ENCODE measurements around the gene MCFD2. TPM values are rescaled to one million over a fixed set of nuclear protein-coding genes. Genes with fewer than 3 reads are reported as not detected.

The MCFD2 gene
- total RNA-seq, 2 experiments from 2014 or later, result 55.7 to 75.2 TPM

DNA sequence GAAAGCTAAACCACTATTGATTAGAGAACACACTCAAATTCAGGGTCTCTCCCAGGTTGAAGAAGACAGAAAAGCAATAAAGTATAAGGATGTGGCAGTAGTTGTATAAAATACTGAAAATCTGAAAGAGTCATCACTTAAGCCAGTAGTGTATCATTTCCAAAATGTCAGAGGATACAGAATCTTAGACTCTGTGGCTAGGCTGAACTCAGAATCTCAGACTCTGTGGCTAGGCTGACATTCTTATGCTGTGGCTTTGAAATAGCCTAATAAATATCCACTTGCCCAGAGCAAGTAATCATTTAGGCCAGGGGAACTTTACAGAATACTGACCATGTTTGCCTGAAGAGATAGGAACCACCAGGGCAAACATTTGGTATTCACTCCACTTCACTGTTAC is 13.1 kb downstream of the MCFD2 start:
- no peaks in the 10 kb centered on the region for H3K79me2 ChIP-seq (ENCODE audit: insufficient read depth, low read depth, low read length)
- no peaks in the 10 kb centered on the region for H3K4me1 ChIP-seq (ENCODE audit: insufficient read depth, low read length, poor library complexity, severe bottlenecking)
- no peak overlapping the region for H3K4me2 ChIP-seq (ENCODE audit: low read length)
- ChIA-PET CTCF (ENCODE audit: unreplicated experiment) (no interaction called here), POLR2A (no interaction called here)
- H3K27ac ChIP-seq (ENCODE audit: low read depth, low read length, poor library complexity, severe bottlenecking), result no peak overlapping the region
- peaks cover 31% of the 10 kb centered on the region for H3K36me3 ChIP-seq (ENCODE audit: insufficient read depth, low read length)
- TF ChIP-seq, protein P1, sequence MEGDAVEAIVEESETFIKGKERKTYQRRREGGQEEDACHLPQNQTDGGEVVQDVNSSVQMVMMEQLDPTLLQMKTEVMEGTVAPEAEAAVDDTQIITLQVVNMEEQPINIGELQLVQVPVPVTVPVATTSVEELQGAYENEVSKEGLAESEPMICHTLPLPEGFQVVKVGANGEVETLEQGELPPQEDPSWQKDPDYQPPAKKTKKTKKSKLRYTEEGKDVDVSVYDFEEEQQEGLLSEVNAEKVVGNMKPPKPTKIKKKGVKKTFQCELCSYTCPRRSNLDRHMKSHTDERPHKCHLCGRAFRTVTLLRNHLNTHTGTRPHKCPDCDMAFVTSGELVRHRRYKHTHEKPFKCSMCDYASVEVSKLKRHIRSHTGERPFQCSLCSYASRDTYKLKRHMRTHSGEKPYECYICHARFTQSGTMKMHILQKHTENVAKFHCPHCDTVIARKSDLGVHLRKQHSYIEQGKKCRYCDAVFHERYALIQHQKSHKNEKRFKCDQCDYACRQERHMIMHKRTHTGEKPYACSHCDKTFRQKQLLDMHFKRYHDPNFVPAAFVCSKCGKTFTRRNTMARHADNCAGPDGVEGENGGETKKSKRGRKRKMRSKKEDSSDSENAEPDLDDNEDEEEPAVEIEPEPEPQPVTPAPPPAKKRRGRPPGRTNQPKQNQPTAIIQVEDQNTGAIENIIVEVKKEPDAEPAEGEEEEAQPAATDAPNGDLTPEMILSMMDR (conservative IDR thresholded peaks at IDR 0.05; ENCODE audit: low read length), result no peak
- H3K4me3 ChIP-seq (ENCODE audit: low read depth, low read length, poor library complexity, severe bottlenecking), result no peak overlapping the region
- no peak for DNase-seq (ENCODE audit: low spot score)
- H2AFZ ChIP-seq (ENCODE audit: low read length), result no peak overlapping the region
- H4K20me1 ChIP-seq (ENCODE audit: insufficient read depth, low read length), result no peaks in the 10 kb centered on the region
- BruUV-seq (replicated peaks), result no TSS peak
- H3K9me3 ChIP-seq (ENCODE audit: low read length), result no peaks in the 10 kb centered on the region
- intact Hi-C loops (cut with micrococcal nuclease; ENCODE audit: unreplicated experiment), result no loop called here
- no peaks in the 10 kb centered on the region for H3K9me2 ChIP-seq (ENCODE audit: insufficient read depth, low read length)

GRCh38 chr2:46901611-46902010 is 14.0 kb downstream of the MCFD2 start:
- no peak overlapping the region for H3K27ac ChIP-seq (ENCODE audit: low read depth, low read length, poor library complexity, severe bottlenecking)
- H3K36me3 ChIP-seq (ENCODE audit: insufficient read depth, low read length), result peaks cover 23% of the 10 kb centered on the region
- H2AFZ ChIP-seq (ENCODE audit: low read length), result no peak overlapping the region
- no peaks in the 10 kb centered on the region for H3K9me3 ChIP-seq (ENCODE audit: low read length)
- no peak overlapping the region for H3K4me3 ChIP-seq (ENCODE audit: low read depth, low read length, poor library complexity, severe bottlenecking)
- ChIA-PET POLR2A (no interaction called here), CTCF (ENCODE audit: unreplicated experiment) (no interaction called here)
- no TSS peak for BruUV-seq (replicated peaks)
- H4K20me1 ChIP-seq (ENCODE audit: insufficient read depth, low read length), result no peaks in the 10 kb centered on the region
- DNase-seq (ENCODE audit: low spot score), result no peak
- intact Hi-C loops (cut with micrococcal nuclease; ENCODE audit: unreplicated experiment), result no loop called here
- H3K4me2 ChIP-seq (ENCODE audit: low read length), result no peak overlapping the region
- H3K9me2 ChIP-seq (ENCODE audit: insufficient read depth, low read length), result no peaks in the 10 kb centered on the region
- H3K4me1 ChIP-seq (ENCODE audit: insufficient read depth, low read length, poor library complexity, severe bottlenecking), result no peaks in the 10 kb centered on the region
- no peaks in the 10 kb centered on the region for H3K79me2 ChIP-seq (ENCODE audit: insufficient read depth, low read depth, low read length)
- TF ChIP-seq, protein P1 (conservative IDR thresholded peaks at IDR 0.05; ENCODE audit: low read length), result no peak
- no peak for TF ChIP-seq EZH2phosphoT487 (IDR thresholded peaks at IDR 0.05; ENCODE audit: borderline replicate concordance, low read depth, low read length)

- TF ChIP-seq, protein P1 (conservative IDR thresholded peaks at IDR 0.05; ENCODE audit: low read length), result no peak
- no peak for TF ChIP-seq EZH2phosphoT487 (IDR thresholded peaks at IDR 0.05; ENCODE audit: borderline replicate concordance, low read depth, low read length)
- H4K20me1 ChIP-seq (ENCODE audit: insufficient read depth, low read length), result no peaks in the 10 kb centered on the region
- H3K27ac ChIP-seq (ENCODE audit: low read depth, low read length, poor library complexity, severe bottlenecking), result no peak overlapping the region
- H2AFZ ChIP-seq (ENCODE audit: low read length), result no peak overlapping the region
- ChIA-PET POLR2A (interaction anchor here (0.6 kb wide), 1 partner anchor 132 kb away, joined by 5 read pairs; no protein-coding TSS in a partner anchor), CTCF (ENCODE audit: unreplicated experiment) (no interaction called here)
- no peak for DNase-seq (ENCODE audit: low spot score)
- H3K4me2 ChIP-seq (ENCODE audit: low read length), result no peak overlapping the region
- H3K79me2 ChIP-seq (ENCODE audit: insufficient read depth, low read depth, low read length), result no peaks in the 10 kb centered on the region
- H3K4me1 ChIP-seq (ENCODE audit: insufficient read depth, low read length, poor library complexity, severe bottlenecking), result no peaks in the 10 kb centered on the region
- BruUV-seq (replicated peaks), result no TSS peak
- H3K4me3 ChIP-seq (ENCODE audit: low read depth, low read length, poor library complexity, severe bottlenecking), result no peak overlapping the region
- no peaks in the 10 kb centered on the region for H3K9me2 ChIP-seq (ENCODE audit: insufficient read depth, low read length)
- intact Hi-C loops (cut with micrococcal nuclease; ENCODE audit: unreplicated experiment), result no loop called here
- peaks cover 10% of the 10 kb centered on the region for H3K36me3 ChIP-seq (ENCODE audit: insufficient read depth, low read length)
- no peaks in the 10 kb centered on the region for H3K9me3 ChIP-seq (ENCODE audit: low read length)
These were observed 15.2 kb downstream of the MCFD2 start for GRCh38 chr2:46900381-46900780.
